Measurements from ENCODE around the gene KASH5. TPM values are rescaled to one million over a fixed set of nuclear protein-coding genes. Genes with fewer than 3 reads are reported as not detected.

Gene KASH5
- total and polyA plus RNA-seq, 2 donors (not counting 1 experiment from before 2014, with no cell fraction given), result 0.67 to 0.74 TPM

GRCh38 chr19:49451430-49452181 is 63.6 kb downstream of the KASH5 start, which contains the start of gene PIH1D1:
Gene PIH1D1, minus strand, starts transcription at chr19:49451814. Its CDS starts 240 bp downstream, at chr19:49451574.
- H3K27me3 ChIP-seq (replicated peaks in 1 of 4; ENCODE audit: control extremely low read depth in 1 of 4, control insufficient read depth in 3 of 4, insufficient read depth in 4 of 4, low read length in 3 of 4), result no peaks in the 10 kb centered on the region
- H3K27ac Mint-ChIP-seq, result peak within 1 kb of the TSS; percentile 100
- ChIA-PET CTCF (interaction anchor here (0.6 to 5.0 kb wide), 16 partner anchors 9 to 731 kb away, joined by 3 to 44 read pairs (median 4); partner anchors contain the start of gene RPS11), POLR2A (interaction anchor here (0.6 to 4.0 kb wide), 18 partner anchors 13 to 1089 kb away, joined by 3 to 57 read pairs (median 5); partner anchors contain the start of genes CD37, NOSIP, PNKP and RPS11)
- peaks cover 25% of the 10 kb centered on the region for H4K20me1 ChIP-seq (ENCODE audit: control insufficient read depth, insufficient read depth, low read length, poor library complexity, severe bottlenecking)
- H3K79me2 ChIP-seq (ENCODE audit: control insufficient read depth, insufficient read depth, low read length), result peaks cover 58% of the 10 kb centered on the region
- ATAC-seq (ENCODE audit: low read depth) (peak; percentile 57), DNase-seq (peak; percentile 98)
- peak within 1 kb of the TSS; percentile 99 for H3K4me3 Mint-ChIP-seq
- no peak for TF ChIP-seq CTCF (IDR thresholded peaks at IDR 0.05)
- TF ChIP-seq EZH2 (IDR thresholded peaks at IDR 0.05; ENCODE audit: borderline replicate concordance, insufficient read depth, low read depth, low read length, poor library complexity, severe bottlenecking), result no peak
- H3K9me3 ChIP-seq (ENCODE audit: control extremely low read depth in 1 of 3, control insufficient read depth in 2 of 3, insufficient read depth in 1 of 3, low read length in 2 of 3), result peaks cover 0 to 3% (median 0%) of the 10 kb centered on the region in 3 donors
- no peaks in the 10 kb centered on the region for H3K27me3 Mint-ChIP-seq
- peak within 1 kb of the TSS; percentile 98 for H3K9ac ChIP-seq (ENCODE audit: low read length)
- H3K4me2 ChIP-seq (replicated peaks; ENCODE audit: low read depth, low read length, poor library complexity, severe bottlenecking), result peak within 1 kb of the TSS; percentile 97
- H3K27ac ChIP-seq (ENCODE audit: low read length in 2 of 2), result peak within 1 kb of the TSS; percentile 99
- H3K9me3 Mint-ChIP-seq (ENCODE audit: insufficient read depth), result no peaks in the 10 kb centered on the region
- H2AFZ ChIP-seq (ENCODE audit: insufficient read depth, low read depth, low read length, poor library complexity, severe bottlenecking), result peak within 1 kb of the TSS; percentile 79
- H3K4me1 Mint-ChIP-seq, result peaks cover 46% of the 10 kb centered on the region
- under 1% methylated on average over 41 of the region's 42 CpGs for WGBS (ENCODE audit: insufficient coverage)
- intact Hi-C loops (cut with micrococcal nuclease), result loop anchor here (1.0 kb wide), 5 partner anchors 8 to 366 kb away; partner anchors contain the start of genes FLT3LG, RPL13A, RPS11 and SNRNP70
- peaks cover 23 to 36% of the 10 kb centered on the region in 2 donors for H3K4me1 ChIP-seq (ENCODE audit: control insufficient read depth in 2 of 2, insufficient read depth in 2 of 2, low read length in 2 of 2)
- peak within 1 kb of the TSS; percentile 87 to 100 (median 99) for H3K4me3 ChIP-seq (ENCODE audit: control extremely low read depth in 1 of 5, extremely low read depth in 1 of 5, insufficient read depth in 1 of 5, low read depth in 2 of 5, low read length in 4 of 5)
- H3K36me3 ChIP-seq (replicated peaks in 1 of 2; ENCODE audit: control extremely low read depth in 1 of 2, control insufficient read depth in 1 of 2, extremely low read depth in 1 of 2, insufficient read depth in 2 of 2, low read length in 1 of 2), result peaks cover 0 to 40% of the 10 kb centered on the region in 2 experiments

Data from B cell (primary cell).